ENCODE results near the gene CKLF.

Gene CKLF

DNA sequence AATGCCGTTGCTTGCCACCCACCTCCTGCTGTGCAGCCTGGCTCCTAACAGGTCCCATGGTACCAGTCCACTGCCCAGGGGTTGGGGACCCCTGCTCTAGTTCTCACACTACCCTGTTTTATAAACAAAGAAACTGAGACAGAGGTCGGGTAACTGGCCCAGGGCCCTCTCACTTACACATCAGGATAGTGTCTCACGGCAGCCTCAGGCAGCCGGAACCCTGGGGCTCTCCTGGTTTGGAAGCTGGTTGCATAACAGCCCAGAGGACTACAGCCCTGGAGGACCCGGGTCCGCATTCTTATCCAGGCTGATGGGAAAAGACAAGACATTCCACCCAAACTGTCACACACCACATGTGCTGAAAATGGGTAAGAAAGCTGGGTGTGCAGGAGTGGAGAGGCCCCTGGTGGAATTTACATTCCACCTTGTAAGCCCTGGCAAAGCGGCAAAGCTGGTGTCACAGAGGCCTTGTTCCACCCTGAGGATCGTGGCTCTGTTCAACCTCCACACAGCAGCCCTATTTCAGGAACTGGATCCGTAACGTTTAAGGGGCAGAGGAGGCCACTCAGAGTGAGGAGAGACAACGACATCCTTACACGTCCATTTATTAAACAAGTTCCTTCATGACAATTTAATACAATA lies 61.9 kb downstream of the CKLF start:
- no peak for DNase-seq (ENCODE audit: low read depth in 2 of 2, low spot score in 1 of 2)

Measured in stimulated activated CD8-positive, alpha-beta memory T cell treated with anti-CD3 and anti-CD28 coated beads, Interleukin-4, amount 100 ng/mL, for 1 hour (primary cell).